ENCODE measurements around the gene COL5A3. TPM values are rescaled to one million over a fixed set of nuclear protein-coding genes. Genes with fewer than 3 reads are reported as not detected.

The COL5A3 gene
- total and polyA plus RNA-seq, 7 donors = 3.7 to 10.6 (median 8.5) TPM

DNA sequence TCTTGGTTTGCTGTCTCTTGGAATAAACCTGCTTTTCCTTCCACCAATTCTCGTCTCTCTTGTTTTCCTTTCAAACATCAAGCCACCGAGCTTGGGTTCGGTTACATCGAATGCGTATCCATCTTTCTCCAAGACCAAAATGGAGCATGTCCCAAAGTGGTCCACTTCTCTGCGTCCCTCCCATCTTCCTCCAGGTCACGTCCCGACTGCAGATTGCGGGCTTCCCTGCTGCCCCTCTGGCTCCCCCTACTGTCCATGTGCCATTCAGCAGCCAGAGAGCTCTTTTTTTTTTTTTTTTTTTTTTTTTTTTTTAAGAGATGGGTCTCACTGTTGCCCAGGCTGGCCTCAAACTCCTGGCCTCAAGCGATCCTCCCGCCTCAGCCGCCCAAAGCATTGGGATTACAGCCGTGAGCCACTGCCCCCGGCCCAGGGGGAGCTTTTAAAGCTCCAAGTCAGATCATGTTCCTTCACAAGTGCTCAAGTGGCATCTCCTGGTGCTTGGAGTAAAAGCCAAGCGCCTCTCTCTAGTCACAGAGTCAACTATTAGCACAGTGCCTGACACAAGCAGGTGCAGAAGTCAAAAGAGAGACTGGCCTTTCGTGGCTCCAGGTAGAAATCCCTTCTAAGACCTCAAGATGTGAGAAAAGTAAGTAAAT lies 10.0 kb downstream of the COL5A3 start:
- DNase-seq = peak; percentile 63 to 73
- H3K27ac ChIP-seq = no peak overlapping the region
- H3K9me3 ChIP-seq = no peaks in the 10 kb centered on the region
- H3K36me3 ChIP-seq (ENCODE audit: insufficient read depth in 1 of 2, low read depth in 1 of 2) = peaks cover 0 to 3% of the 10 kb centered on the region in 2 donors
- H3K27me3 ChIP-seq (ENCODE audit: insufficient read depth in 3 of 3, low read length in 2 of 3) = no peaks in the 10 kb centered on the region
- intact Hi-C loops (cut with DNase I) = no loop called here
- TF ChIP-seq, protein P1, sequence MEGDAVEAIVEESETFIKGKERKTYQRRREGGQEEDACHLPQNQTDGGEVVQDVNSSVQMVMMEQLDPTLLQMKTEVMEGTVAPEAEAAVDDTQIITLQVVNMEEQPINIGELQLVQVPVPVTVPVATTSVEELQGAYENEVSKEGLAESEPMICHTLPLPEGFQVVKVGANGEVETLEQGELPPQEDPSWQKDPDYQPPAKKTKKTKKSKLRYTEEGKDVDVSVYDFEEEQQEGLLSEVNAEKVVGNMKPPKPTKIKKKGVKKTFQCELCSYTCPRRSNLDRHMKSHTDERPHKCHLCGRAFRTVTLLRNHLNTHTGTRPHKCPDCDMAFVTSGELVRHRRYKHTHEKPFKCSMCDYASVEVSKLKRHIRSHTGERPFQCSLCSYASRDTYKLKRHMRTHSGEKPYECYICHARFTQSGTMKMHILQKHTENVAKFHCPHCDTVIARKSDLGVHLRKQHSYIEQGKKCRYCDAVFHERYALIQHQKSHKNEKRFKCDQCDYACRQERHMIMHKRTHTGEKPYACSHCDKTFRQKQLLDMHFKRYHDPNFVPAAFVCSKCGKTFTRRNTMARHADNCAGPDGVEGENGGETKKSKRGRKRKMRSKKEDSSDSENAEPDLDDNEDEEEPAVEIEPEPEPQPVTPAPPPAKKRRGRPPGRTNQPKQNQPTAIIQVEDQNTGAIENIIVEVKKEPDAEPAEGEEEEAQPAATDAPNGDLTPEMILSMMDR (IDR thresholded peaks at IDR 0.05) = peak; percentile 41
- H3K4me3 ChIP-seq = no peak overlapping the region
- no peaks in the 10 kb centered on the region for H3K4me1 ChIP-seq
- no peak for ATAC-seq
- 18 to 21% (median 21%) methylated on average over 16 of the region's 16 CpGs for WGBS, 3 donors

DNA sequence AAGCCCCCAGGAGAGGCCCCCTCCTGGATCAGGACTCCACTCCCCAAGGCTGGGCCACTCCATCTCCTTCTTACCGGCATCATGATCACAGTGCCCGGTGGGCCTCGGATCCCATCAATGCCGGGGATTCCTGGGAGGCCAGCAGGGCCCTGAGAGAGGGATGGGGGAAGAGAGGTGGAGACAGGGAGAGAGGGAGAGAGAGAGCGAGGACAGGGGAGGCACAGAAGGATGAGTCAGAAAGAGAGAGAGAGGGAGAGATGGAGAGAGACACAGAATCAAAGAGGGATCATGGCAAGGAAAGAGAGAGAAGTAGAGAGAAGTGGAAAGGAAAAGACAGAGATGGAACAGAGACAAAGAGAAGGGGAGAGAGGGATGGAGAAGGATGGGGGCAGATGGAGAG lies 13.8 kb downstream of the COL5A3 start:
- Histone ChIP-seq H3K27ac (no peak overlapping the region), H3K9me3 (no peaks in the 10 kb centered on the region), H3K36me3 (ENCODE audit: insufficient read depth in 1 of 2, low read depth in 1 of 2) (peaks cover 0 to 3% of the 10 kb centered on the region in 2 donors), H3K27me3 (ENCODE audit: insufficient read depth in 3 of 3, low read length in 2 of 3) (no peaks in the 10 kb centered on the region), H3K4me1 (no peaks in the 10 kb centered on the region), H3K4me3 (no peak overlapping the region)
- 47 to 60% (median 59%) methylated on average over 5 of the region's 5 CpGs for WGBS, 3 donors
- ATAC-seq (no peak), DNase-seq (no peak)
- intact Hi-C loops (cut with DNase I) = no loop called here
- TF ChIP-seq, protein P1 (IDR thresholded peaks at IDR 0.05) = no peak

DNA sequence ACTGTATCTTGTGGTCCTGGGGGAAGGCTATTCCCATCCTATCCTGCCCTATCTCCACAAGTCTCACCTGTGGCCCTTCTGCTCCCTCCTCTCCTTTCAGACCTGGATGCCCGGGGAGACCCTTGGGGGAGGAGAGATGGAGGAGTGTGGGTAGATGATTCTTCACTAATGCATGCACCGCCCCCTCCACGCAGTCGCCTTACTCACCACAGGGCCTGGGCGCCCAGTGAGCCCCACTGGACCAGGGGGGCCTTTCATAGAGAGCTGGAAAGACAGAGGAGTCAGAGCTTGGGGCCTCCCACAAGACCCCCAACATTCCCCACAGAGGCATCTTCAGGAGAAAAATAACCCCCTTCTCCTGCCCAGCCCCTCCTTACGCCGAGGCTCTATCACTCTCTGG lies 14.3 kb downstream of the COL5A3 start:
- Histone ChIP-seq H3K36me3 (ENCODE audit: insufficient read depth in 1 of 2, low read depth in 1 of 2) (peaks cover 0 to 3% of the 10 kb centered on the region in 2 donors), H3K4me1 (no peaks in the 10 kb centered on the region), H3K9me3 (no peaks in the 10 kb centered on the region), H3K27ac (no peak overlapping the region), H3K4me3 (no peak overlapping the region), H3K27me3 (ENCODE audit: insufficient read depth in 3 of 3, low read length in 2 of 3) (no peaks in the 10 kb centered on the region)
- ATAC-seq (no peak), DNase-seq (no peak)
- TF ChIP-seq, protein P1 (IDR thresholded peaks at IDR 0.05) = no peak
- intact Hi-C loops (cut with DNase I) = no loop called here
- WGBS, 3 donors = 68 to 76% (median 68%) methylated on average over 7 of the region's 7 CpGs

DNA sequence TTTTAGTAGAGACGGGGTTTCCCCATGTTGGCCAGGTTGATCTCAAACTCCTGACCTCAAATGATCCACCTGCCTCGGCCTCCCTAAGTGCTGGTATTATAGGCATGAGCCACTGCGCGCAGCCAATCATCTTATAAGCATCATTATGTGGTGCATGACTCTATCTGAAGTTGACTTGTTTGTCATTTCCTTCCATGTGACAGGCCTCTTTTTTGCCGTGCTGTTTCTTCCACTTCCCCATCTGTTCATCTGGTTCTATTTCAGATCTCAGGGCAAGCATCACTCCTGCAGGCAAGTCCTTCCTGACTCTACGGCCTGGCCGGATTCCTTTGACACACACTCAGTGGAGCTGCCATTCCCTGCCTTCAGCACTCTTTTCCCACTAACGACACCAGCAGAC lies 15.2 kb downstream of the COL5A3 start:
- no peak for DNase-seq
- 75 to 78% (median 78%) methylated on average over 8 of the region's 8 CpGs for WGBS, 3 donors
- intact Hi-C loops (cut with DNase I) = no loop called here

More for the DNA sequence above, 15.2 kb downstream of the COL5A3 start:
- TF ChIP-seq, protein P1 (IDR thresholded peaks at IDR 0.05) = no peak
- no peaks in the 10 kb centered on the region for H3K27me3 ChIP-seq (ENCODE audit: insufficient read depth in 3 of 3, low read length in 2 of 3)
- no peak overlapping the region for H3K4me3 ChIP-seq
- H3K9me3 ChIP-seq = no peaks in the 10 kb centered on the region
- no peaks in the 10 kb centered on the region for H3K4me1 ChIP-seq
- no peak overlapping the region for H3K27ac ChIP-seq
- ATAC-seq = no peak
- peaks cover 0 to 3% of the 10 kb centered on the region in 2 donors for H3K36me3 ChIP-seq (ENCODE audit: insufficient read depth in 1 of 2, low read depth in 1 of 2)

Measured in psoas muscle (tissue), 8 donors.